Activated T-helper 1 cell treated with Interleukin-2 at 50 U/mL for 16 hours (primary cell): ENCODE measurements around the gene CITED4.
"Not testable (repeated sequence)": the region's sequence is repeated elsewhere in the genome, so short reads cannot be mapped to it uniquely, and the experiment has no call there.

Experiments used
- DNase-seq: peaks from one replicate; pipeline ENCODE4 v3.0.0-alpha.2; 2020; ENCODE audit warnings: low read depth

The CITED4 gene

GRCh38 chr1:40862008-40862863 is at the start of gene CITED4:
CITED4 (minus strand) TSS chr1:40862363; CDS start chr1:40862127, 236 bp downstream.
- DNase-seq, result peak; percentile 94

GRCh38 chr1:40911105-40911504 is 48.9 kb upstream of the CITED4 start:
- no peak for DNase-seq

- no peak for DNase-seq
Observed at GRCh38 chr1:40909281-40909680, 47.1 kb upstream of the CITED4 start.

- DNase-seq, result no peak
Observed at GRCh38 chr1:40908350-40908749, 46.2 kb upstream of the CITED4 start.

GRCh38 chr1:40907899-40908298 is 45.7 kb upstream of the CITED4 start:
- DNase-seq, result no peak

GRCh38 chr1:40906781-40907400 is 44.7 kb upstream of the CITED4 start:
- no peak for DNase-seq

- no peak for DNase-seq
Observed at GRCh38 chr1:40905061-40905460, 42.9 kb upstream of the CITED4 start.

- DNase-seq, result no peak
Observed at GRCh38 chr1:40903106-40903505, 40.9 kb upstream of the CITED4 start.

GRCh38 chr1:40901886-40902852 is 40.0 kb upstream of the CITED4 start:
- no peak for DNase-seq

GRCh38 chr1:40899230-40899870 is 37.2 kb upstream of the CITED4 start:
- no peak for DNase-seq

- DNase-seq, result no peak
Observed at GRCh38 chr1:40898431-40898901, 36.3 kb upstream of the CITED4 start.

- DNase-seq, result no peak
Observed at GRCh38 chr1:40897513-40897912, 35.4 kb upstream of the CITED4 start.

GRCh38 chr1:40896482-40896881 is 34.3 kb upstream of the CITED4 start:
- DNase-seq, result no peak

- no peak for DNase-seq
Observed at GRCh38 chr1:40895601-40896000, 33.4 kb upstream of the CITED4 start.

GRCh38 chr1:40894858-40895257 is 32.7 kb upstream of the CITED4 start:
- not testable (repeated sequence) for DNase-seq

- no peak for DNase-seq
Observed at GRCh38 chr1:40894455-40894854, 32.3 kb upstream of the CITED4 start.

GRCh38 chr1:40893946-40894345 is 31.8 kb upstream of the CITED4 start:
- DNase-seq, result no peak

GRCh38 chr1:40892354-40892753 is 30.2 kb upstream of the CITED4 start:
- no peak for DNase-seq

- no peak for DNase-seq
Observed at GRCh38 chr1:40890771-40891170, 28.6 kb upstream of the CITED4 start.

- no peak for DNase-seq
Observed at GRCh38 chr1:40887652-40888051, 25.5 kb upstream of the CITED4 start.

GRCh38 chr1:40887012-40887378 is 24.8 kb upstream of the CITED4 start:
- no peak for DNase-seq
